ENCODE data around the gene B3GAT1. TPM values are rescaled to one million over a fixed set of nuclear protein-coding genes. Genes with fewer than 3 reads are reported as not detected.

B3GAT1 gene
- total RNA-seq, 1 experiment from 2014 or later: 0.35 TPM

DNA sequence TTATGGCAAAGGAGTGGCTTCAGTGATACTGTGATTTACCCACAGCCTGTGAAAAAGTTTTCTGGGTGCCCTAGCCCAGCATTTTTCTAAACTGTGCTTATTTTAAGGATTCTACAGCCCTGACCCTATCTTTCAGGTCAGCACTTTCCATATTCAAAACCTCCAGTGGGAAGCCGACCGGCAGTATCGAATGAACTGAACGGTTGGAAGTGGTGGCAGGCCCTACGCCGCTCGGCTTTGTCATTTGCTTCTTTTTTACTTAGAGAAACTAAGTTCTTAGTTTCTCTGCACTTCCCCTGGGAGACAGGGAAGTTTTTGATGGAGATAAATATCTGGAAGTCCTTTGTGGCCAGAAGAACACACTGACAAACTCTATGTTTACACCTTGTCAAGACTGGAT lies 79.3 kb downstream of the B3GAT1 start:
- DNase-seq: no peak
- peaks cover 20% of the 10 kb centered on the region for H3K36me3 Mint-ChIP-seq (ENCODE audit: insufficient read depth, unreplicated experiment)
- H3K4me1 Mint-ChIP-seq (ENCODE audit: low read depth, unreplicated experiment): peaks cover 17% of the 10 kb centered on the region
- CTCF ChIA-PET: no interaction called here
- intact Hi-C loops (cut with micrococcal nuclease; ENCODE audit: unreplicated experiment): no loop called here
- TF ChIP-seq CTCF (IDR thresholded peaks at IDR 0.05; ENCODE audit: unreplicated experiment): no peak
- H3K27me3 Mint-ChIP-seq (ENCODE audit: unreplicated experiment): peaks cover 8% of the 10 kb centered on the region
- no peak overlapping the region for H3K27ac Mint-ChIP-seq (ENCODE audit: unreplicated experiment)
- no peaks in the 10 kb centered on the region for H3K9me3 Mint-ChIP-seq (ENCODE audit: low read depth, unreplicated experiment)
- peak overlapping the region; percentile 69 for H3K4me3 Mint-ChIP-seq (ENCODE audit: low read depth, unreplicated experiment)
- BruUV-seq (replicated peaks): TSS peak; percentile 27

GRCh38 chr11:134332189-134332631 lies 79.8 kb downstream of the B3GAT1 start:
- no TSS peak for BruUV-seq (replicated peaks)
- no peak for TF ChIP-seq CTCF (IDR thresholded peaks at IDR 0.05; ENCODE audit: unreplicated experiment)
- H3K4me3 Mint-ChIP-seq (ENCODE audit: low read depth, unreplicated experiment): peak overlapping the region; percentile 69
- peaks cover 8% of the 10 kb centered on the region for H3K27me3 Mint-ChIP-seq (ENCODE audit: unreplicated experiment)
- peaks cover 17% of the 10 kb centered on the region for H3K4me1 Mint-ChIP-seq (ENCODE audit: low read depth, unreplicated experiment)
- intact Hi-C loops (cut with micrococcal nuclease; ENCODE audit: unreplicated experiment): no loop called here
- no peaks in the 10 kb centered on the region for H3K9me3 Mint-ChIP-seq (ENCODE audit: low read depth, unreplicated experiment)
- no peak overlapping the region for H3K27ac Mint-ChIP-seq (ENCODE audit: unreplicated experiment)
- peaks cover 20% of the 10 kb centered on the region for H3K36me3 Mint-ChIP-seq (ENCODE audit: insufficient read depth, unreplicated experiment)
- DNase-seq: peak; percentile 30
- CTCF ChIA-PET: no interaction called here

DNA sequence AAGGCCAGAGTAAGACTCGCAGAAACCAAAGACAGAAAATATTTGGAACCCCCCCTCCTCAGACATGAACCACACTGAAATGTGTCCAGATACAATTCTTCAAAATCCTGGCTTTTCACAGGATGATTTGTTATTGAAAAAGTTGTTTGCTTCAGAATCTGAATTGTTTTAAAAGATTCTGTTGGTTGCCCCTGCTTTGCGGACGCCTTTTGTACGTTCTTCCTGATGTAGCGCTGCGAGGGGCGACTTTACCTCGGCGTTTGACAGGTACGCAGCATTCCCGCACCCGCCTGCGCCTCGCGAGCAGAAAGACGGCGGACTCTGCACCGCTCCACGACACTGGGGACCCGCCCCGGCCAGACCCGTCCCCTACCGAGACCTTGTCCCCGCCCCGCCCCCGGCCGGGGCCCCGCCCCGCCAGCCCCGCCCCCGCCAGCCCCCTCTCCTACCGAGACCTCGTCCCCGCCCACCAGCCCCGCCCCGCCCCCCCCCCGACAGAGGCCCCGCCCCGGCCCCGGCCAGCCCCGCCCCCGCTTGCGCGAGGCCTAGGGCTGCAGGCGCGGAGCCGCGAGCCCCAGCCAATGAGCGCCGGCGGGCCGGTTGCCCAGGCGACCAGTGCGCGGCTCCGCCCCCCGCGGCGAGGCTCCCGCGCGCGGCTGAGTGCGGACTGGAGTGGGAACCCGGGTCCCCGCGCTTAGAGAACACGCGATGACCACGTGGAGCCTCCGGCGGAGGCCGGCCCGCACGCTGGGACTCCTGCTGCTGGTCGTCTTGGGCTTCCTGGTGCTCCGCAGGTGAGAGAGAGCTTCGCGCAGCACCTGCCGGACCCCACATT lies 80.5 kb downstream of the B3GAT1 start, which contains the start of gene GLB1L2:
Gene GLB1L2 (plus strand): TSS at position 635 of the 835 bp plus-strand sequence. CDS start 74 bp downstream, at position 709.
- BruUV-seq (replicated peaks): no TSS peak
- CTCF ChIA-PET: no interaction called here
- peaks cover 20% of the 10 kb centered on the region for H3K36me3 Mint-ChIP-seq (ENCODE audit: insufficient read depth, unreplicated experiment)
- intact Hi-C loops (cut with micrococcal nuclease; ENCODE audit: unreplicated experiment): no loop called here
- no peaks in the 10 kb centered on the region for H3K9me3 Mint-ChIP-seq (ENCODE audit: low read depth, unreplicated experiment)
- peaks cover 14% of the 10 kb centered on the region for H3K27me3 Mint-ChIP-seq (ENCODE audit: unreplicated experiment)
- TF ChIP-seq CTCF (IDR thresholded peaks at IDR 0.05; ENCODE audit: unreplicated experiment): no peak
- no peak within 1 kb of the TSS for H3K27ac Mint-ChIP-seq (ENCODE audit: unreplicated experiment)
- peak within 1 kb of the TSS; percentile 69 for H3K4me3 Mint-ChIP-seq (ENCODE audit: low read depth, unreplicated experiment)
- peaks cover 17% of the 10 kb centered on the region for H3K4me1 Mint-ChIP-seq (ENCODE audit: low read depth, unreplicated experiment)
- peak; percentile 76 for DNase-seq

GRCh38 chr11:134330611-134331353 lies 81.3 kb downstream of the B3GAT1 start:
- CTCF ChIA-PET: no interaction called here
- peaks cover 17% of the 10 kb centered on the region for H3K4me1 Mint-ChIP-seq (ENCODE audit: low read depth, unreplicated experiment)
- no peaks in the 10 kb centered on the region for H3K9me3 Mint-ChIP-seq (ENCODE audit: low read depth, unreplicated experiment)
- intact Hi-C loops (cut with micrococcal nuclease; ENCODE audit: unreplicated experiment): no loop called here
- peak overlapping the region; percentile 69 for H3K4me3 Mint-ChIP-seq (ENCODE audit: low read depth, unreplicated experiment)
- peaks cover 20% of the 10 kb centered on the region for H3K36me3 Mint-ChIP-seq (ENCODE audit: insufficient read depth, unreplicated experiment)
- H3K27ac Mint-ChIP-seq (ENCODE audit: unreplicated experiment): no peak overlapping the region
- no peak for TF ChIP-seq CTCF (IDR thresholded peaks at IDR 0.05; ENCODE audit: unreplicated experiment)
- no TSS peak for BruUV-seq (replicated peaks)
- peaks cover 22% of the 10 kb centered on the region for H3K27me3 Mint-ChIP-seq (ENCODE audit: unreplicated experiment)
- no peak for DNase-seq

Other genes starting within 250 kb of the B3GAT1 start
- 69.4 and 78.2 TPM in 2 replicates for gene NCAPD3, start 188.3 kb downstream of the B3GAT1 start, total RNA-seq (2022)
- gene VPS26B, start 187.6 kb downstream of the B3GAT1 start, total RNA-seq (2022): 33.1 and 34.6 TPM in 2 replicates
- gene THYN1, start 158.9 kb downstream of the B3GAT1 start, total RNA-seq (2022): 26.0 and 27.2 TPM in 2 replicates
- 21.0 and 21.1 TPM in 2 replicates for gene ACAD8, start 158.7 kb downstream of the B3GAT1 start, total RNA-seq (2022)
- not detected in 2 replicates for gene GLB1L3, start 135.9 kb downstream of the B3GAT1 start, total RNA-seq (2022)
- 15.5 and 19.0 TPM in 2 replicates for gene GLB1L2, start 80.3 kb downstream of the B3GAT1 start, total RNA-seq (2022)